Measurements from ENCODE around the gene MVD.

MVD gene, protein sequence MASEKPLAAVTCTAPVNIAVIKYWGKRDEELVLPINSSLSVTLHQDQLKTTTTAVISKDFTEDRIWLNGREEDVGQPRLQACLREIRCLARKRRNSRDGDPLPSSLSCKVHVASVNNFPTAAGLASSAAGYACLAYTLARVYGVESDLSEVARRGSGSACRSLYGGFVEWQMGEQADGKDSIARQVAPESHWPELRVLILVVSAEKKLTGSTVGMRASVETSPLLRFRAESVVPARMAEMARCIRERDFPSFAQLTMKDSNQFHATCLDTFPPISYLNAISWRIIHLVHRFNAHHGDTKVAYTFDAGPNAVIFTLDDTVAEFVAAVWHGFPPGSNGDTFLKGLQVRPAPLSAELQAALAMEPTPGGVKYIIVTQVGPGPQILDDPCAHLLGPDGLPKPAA

DNA sequence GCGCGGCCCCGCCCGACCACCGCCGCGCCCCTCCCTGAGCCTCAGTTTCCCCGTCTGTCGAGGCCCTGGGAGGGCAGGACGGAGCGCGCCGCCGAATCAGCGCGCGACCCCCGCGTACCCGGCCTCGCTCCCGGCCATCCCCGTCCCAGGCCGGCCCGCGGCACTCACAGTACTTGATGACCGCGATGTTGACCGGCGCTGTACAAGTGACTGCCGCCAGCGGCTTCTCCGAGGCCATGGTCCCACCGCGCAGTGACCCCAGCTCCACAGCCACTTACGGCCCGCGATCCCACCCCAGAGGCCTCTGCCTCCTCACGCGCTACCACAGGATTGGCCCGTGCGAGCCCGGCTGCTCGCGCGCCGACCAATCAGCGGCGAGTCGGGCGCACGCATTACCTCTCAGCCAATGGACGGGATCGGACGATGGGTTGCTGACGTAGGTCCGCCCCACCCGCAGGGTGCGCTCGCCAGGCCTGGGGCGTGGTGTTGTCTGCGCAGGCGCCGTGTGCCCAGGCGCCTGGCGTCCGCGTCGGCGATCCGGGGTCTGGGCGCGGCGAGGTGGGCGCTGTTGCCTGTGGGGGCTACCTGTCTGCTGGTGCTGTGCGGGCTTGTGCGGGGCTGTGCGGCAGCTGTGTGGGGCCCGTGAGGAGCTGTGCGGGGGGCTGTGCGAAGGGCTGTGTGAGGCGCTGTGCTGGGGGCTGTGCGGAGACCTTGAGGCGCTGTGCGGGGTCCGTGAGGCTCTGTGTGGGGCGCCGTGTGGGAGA lies at the start of gene MVD:
TSS of gene MVD (minus strand) at position 249 of the 764 bp plus-strand sequence. CDS start at position 238, 11 bp downstream.
- Histone ChIP-seq H3K9ac (ENCODE audit: low read length) (peak within 1 kb of the TSS; percentile 83), H3K9me3 (ENCODE audit: control insufficient read depth, insufficient read depth, low read depth, low read length) (no peaks in the 10 kb centered on the region), H3K27ac (ENCODE audit: low read depth, low read length) (peak within 1 kb of the TSS; percentile 63; the same call in 1 of the 2 replicates), H3K36me3 (ENCODE audit: control insufficient read depth, insufficient read depth, low read length) (peaks cover 11% of the 10 kb centered on the region), H3K4me1 (ENCODE audit: control insufficient read depth, insufficient read depth, low read length) (no peaks in the 10 kb centered on the region; the same call in 1 of the 2 replicates), H3K27me3 (ENCODE audit: control insufficient read depth, insufficient read depth, low read length) (no peaks in the 10 kb centered on the region), H3K4me3 (ENCODE audit: low read depth, low read length) (peak within 1 kb of the TSS; percentile 90)

DNA sequence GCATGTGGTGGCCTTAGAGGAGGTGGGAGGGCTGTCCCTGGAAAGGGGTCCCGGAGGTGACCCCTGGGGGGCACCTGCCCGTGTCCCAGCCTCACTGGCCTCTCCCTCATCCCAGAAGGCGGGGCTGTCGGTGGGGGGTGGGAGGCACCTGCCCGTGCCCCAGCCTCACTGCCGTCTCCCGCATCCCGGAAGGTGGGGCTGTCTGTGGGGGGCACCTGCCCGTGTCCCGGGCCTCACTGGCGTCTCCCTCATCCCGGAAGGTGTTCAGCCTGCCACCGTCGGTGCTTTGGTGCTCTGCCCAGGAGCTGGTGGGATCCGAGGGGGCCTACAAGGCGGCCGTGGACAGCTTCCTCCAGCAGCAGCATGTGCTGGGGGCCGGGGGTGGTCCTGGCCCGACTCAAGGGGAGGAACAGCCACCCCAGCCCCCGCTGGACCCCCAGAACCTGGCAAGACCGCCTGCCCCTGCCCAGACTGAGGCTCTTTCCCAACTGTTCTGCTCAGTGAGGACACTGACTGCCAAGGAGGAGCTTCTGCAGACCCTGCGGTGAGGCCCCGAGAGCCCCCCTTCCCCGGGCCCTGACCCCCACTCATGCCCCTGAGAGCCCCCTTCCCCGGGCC lies 49.6 kb upstream of the MVD start:
- Histone ChIP-seq H3K36me3 (ENCODE audit: control insufficient read depth, insufficient read depth, low read length) (peaks cover 48% of the 10 kb centered on the region), H3K9ac (ENCODE audit: low read length) (no peak overlapping the region), H3K4me3 (ENCODE audit: low read depth, low read length) (no peak overlapping the region), H3K4me1 (ENCODE audit: control insufficient read depth, insufficient read depth, low read length) (peaks cover under 1% of the 10 kb centered on the region), H3K9me3 (ENCODE audit: control insufficient read depth, insufficient read depth, low read depth, low read length) (no peaks in the 10 kb centered on the region), H3K27ac (ENCODE audit: low read depth, low read length) (no peak overlapping the region), H3K27me3 (ENCODE audit: control insufficient read depth, insufficient read depth, low read length) (no peaks in the 10 kb centered on the region)

DNA sequence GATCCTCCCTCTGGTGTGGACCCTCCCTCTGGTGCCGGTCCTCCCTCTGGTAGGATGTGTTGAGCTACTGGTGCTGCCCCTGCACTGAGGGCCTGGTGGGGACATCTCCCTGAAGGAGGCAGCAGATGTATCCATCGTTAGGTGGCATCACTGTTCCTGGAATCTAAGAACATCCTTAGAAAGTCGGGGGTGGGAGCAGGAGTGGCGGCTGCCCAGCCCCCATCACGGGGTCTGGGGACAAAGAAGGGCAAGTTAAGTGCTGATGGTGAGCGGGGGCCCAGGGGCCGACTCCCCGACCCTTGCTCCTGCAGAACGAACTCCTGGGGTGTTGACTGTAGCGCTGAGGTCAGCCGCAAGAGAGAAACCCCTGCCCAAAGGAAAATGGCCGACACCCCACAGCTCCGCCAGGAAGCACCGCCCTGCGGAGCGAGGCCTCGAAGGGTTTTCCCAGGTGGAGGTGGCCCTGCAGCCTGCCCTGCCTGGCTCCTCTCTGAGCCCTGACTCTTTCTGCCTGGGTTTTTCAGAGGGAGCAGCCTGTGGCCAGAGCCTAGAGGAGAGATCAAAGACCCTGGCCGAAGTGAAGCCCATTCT lies 49.0 kb upstream of the MVD start:
- peaks cover 6% of the 10 kb centered on the region for H3K4me1 ChIP-seq (ENCODE audit: control insufficient read depth, insufficient read depth, low read length)
- no peak overlapping the region for H3K27ac ChIP-seq (ENCODE audit: low read depth, low read length)
- no peak overlapping the region for H3K4me3 ChIP-seq (ENCODE audit: low read depth, low read length)
- H3K36me3 ChIP-seq (ENCODE audit: control insufficient read depth, insufficient read depth, low read length) = peaks cover 42% of the 10 kb centered on the region
- H3K9ac ChIP-seq (ENCODE audit: low read length) = no peak overlapping the region
- no peaks in the 10 kb centered on the region for H3K27me3 ChIP-seq (ENCODE audit: control insufficient read depth, insufficient read depth, low read length)
- H3K9me3 ChIP-seq (ENCODE audit: control insufficient read depth, insufficient read depth, low read depth, low read length) = no peaks in the 10 kb centered on the region

DNA sequence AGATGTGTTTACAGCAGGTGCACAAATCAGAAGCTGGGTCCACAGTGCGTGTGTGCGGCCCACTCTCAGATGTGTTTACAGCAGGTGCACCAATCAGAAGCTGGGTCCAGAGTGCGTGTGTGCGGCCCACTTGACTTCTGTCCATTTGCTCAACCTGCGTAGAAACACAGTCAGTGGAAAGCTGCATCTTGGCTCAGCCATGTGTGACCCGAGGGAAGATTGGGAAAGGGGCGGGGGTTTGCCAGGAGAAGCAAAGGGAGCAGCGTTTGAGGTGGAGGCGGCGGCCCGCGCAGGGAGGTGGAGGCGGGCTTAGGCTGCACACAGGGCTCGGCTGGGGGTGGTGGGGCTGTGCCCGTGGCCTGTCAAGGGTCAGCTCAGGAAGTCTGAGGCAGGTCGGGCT lies 47.7 kb upstream of the MVD start:
- H3K9me3 ChIP-seq (ENCODE audit: control insufficient read depth, insufficient read depth, low read depth, low read length) = no peaks in the 10 kb centered on the region
- H3K27me3 ChIP-seq (ENCODE audit: control insufficient read depth, insufficient read depth, low read length) = no peaks in the 10 kb centered on the region
- H3K27ac ChIP-seq (ENCODE audit: low read depth, low read length) = no peak overlapping the region
- peak overlapping the region; percentile 16 for H3K9ac ChIP-seq (ENCODE audit: low read length)
- peaks cover 6% of the 10 kb centered on the region for H3K4me1 ChIP-seq (ENCODE audit: control insufficient read depth, insufficient read depth, low read length)
- peaks cover 29% of the 10 kb centered on the region for H3K36me3 ChIP-seq (ENCODE audit: control insufficient read depth, insufficient read depth, low read length)
- no peak overlapping the region for H3K4me3 ChIP-seq (ENCODE audit: low read depth, low read length)

DNA sequence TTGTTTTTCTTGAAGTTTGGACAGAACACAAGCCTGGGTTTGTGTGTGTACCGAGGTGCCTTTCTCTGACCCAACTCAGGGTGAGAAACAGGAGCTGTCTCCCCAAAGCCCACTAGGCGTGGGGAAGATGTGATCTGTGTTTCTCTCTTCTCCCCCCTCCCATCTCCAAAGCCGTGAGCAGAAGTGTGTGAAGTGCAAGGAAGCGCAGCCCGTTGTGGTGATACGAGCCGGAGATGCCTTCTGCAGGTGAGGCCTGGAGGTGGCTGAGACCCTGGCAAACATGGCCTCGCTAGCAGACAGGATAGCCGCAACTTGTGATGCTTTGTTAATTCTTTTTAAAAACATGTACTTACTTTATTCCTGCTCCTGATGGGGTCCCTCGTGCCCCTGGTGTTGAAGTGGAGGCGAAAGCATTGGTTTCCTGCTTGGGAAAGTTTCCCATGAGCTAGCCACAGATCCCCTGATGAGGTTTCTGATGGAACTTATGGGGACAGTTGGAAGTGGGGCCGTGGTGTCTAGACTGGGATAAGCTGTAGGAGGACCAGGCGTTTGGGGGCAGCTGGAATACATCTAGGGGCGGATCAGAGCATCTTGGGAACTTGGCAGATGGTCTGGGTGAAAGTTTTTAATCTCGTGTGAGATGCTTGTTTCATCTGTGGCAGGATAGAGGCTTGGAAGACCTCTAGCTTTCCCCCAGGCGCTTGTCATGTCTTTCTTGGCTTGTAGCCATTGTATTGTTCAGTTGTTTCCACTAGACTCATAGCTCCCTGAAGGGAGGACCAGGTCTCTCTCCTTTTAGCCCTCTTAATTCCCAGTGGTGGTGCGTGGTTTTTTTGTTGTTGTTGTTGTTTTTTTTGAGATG lies 44.3 kb upstream of the MVD start:
- 0 out of 2 replicates have a peak overlapping the region, but pooled peaks have one; percentile 42 for H3K27ac ChIP-seq (ENCODE audit: low read depth, low read length)
- peak overlapping the region; percentile 88 for H3K9ac ChIP-seq (ENCODE audit: low read length)
- peaks cover 10% of the 10 kb centered on the region; the same call in 1 of the 2 replicates for H3K36me3 ChIP-seq (ENCODE audit: control insufficient read depth, insufficient read depth, low read length)
- H3K4me1 ChIP-seq (ENCODE audit: control insufficient read depth, insufficient read depth, low read length) = peaks cover 9% of the 10 kb centered on the region
- no peaks in the 10 kb centered on the region for H3K9me3 ChIP-seq (ENCODE audit: control insufficient read depth, insufficient read depth, low read depth, low read length)
- peak overlapping the region; percentile 97 for H3K4me3 ChIP-seq (ENCODE audit: low read depth, low read length)
- no peaks in the 10 kb centered on the region for H3K27me3 ChIP-seq (ENCODE audit: control insufficient read depth, insufficient read depth, low read length)

DNA sequence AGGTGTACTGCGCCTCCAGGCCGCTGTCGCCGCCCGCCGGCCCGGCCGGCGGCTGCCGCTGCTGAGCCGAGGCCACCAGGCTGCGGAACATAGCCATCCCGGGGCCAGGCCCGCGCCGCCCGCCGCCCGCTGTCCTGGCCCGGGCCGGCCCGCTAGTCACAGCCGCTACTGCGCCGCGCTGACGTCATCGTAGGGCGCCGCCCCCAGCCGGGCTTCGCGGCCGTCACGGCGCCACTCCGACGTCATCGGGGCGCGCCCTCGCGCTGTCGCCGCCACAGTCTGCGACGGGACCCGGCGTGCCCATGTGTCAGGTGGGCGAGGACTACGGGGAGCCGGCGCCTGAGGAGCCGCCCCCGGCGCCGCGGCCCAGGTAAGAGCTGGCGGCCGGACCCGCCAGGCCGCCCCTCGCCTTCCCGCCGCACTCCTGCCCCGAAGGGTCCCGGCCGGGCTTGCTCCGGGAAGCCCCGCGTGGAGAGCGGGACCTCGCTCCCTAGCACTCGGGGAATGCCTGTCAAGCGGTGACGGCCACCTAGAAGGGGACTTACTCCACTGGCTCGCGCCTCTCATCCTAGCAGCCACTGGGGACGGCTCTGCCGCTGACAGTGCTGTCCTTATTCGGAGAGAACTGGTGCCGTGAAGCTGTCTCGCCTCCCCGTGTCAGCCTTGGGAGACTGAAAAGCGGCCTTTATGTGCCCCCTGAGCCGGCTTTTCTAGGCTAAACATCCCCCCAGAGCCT lies 43.5 kb upstream of the MVD start, which contains the start of the genes CTU2 and RNF166:
TSS of gene CTU2 (plus strand) at position 275 of the 736 bp plus-strand sequence. CDS start at position 303, 28 bp downstream.
TSS of gene RNF166 (minus strand) at position 180 of the 736 bp plus-strand sequence. CDS start at position 97, 83 bp downstream.
- peak within 1 kb of the TSS; percentile 42; the same call in 1 of the 2 replicates for H3K27ac ChIP-seq (ENCODE audit: low read depth, low read length)
- peak within 1 kb of the TSS; percentile 97 for H3K4me3 ChIP-seq (ENCODE audit: low read depth, low read length)
- peaks cover 9% of the 10 kb centered on the region for H3K4me1 ChIP-seq (ENCODE audit: control insufficient read depth, insufficient read depth, low read length)
- no peaks in the 10 kb centered on the region for H3K9me3 ChIP-seq (ENCODE audit: control insufficient read depth, insufficient read depth, low read depth, low read length)
- no peaks in the 10 kb centered on the region for H3K27me3 ChIP-seq (ENCODE audit: control insufficient read depth, insufficient read depth, low read length)
- H3K9ac ChIP-seq (ENCODE audit: low read length) = peak within 1 kb of the TSS; percentile 88
- peaks cover 10% of the 10 kb centered on the region; the same call in 1 of the 2 replicates for H3K36me3 ChIP-seq (ENCODE audit: control insufficient read depth, insufficient read depth, low read length)

DNA sequence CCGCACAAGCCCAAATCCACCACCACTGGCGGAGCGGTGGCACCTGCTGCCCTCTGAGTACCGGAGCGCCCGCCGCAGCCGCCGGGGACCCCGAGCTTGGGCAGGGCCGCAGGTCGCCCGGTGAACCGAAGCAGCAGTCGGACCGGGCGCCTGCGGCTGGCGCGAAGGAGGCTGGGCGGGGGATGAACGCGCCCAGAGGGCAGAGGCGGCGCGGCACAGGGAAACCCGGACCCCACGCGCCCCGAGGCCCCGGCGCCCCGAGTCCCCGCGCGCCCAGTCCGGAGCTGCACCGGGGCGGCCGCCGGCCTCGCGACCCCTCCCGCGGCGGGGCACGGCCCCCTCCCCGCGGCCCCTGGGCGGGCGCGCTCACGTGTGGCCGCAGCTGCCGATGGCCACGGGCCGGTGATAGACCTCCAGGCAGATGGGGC lies 42.9 kb upstream of the MVD start:
- no peak overlapping the region for H3K27ac ChIP-seq (ENCODE audit: low read depth, low read length)
- H3K4me1 ChIP-seq (ENCODE audit: control insufficient read depth, insufficient read depth, low read length) = peaks cover 9% of the 10 kb centered on the region
- H3K9ac ChIP-seq (ENCODE audit: low read length) = peak overlapping the region; percentile 66
- no peaks in the 10 kb centered on the region for H3K9me3 ChIP-seq (ENCODE audit: control insufficient read depth, insufficient read depth, low read depth, low read length)
- H3K36me3 ChIP-seq (ENCODE audit: control insufficient read depth, insufficient read depth, low read length) = peaks cover 11% of the 10 kb centered on the region
- no peaks in the 10 kb centered on the region for H3K27me3 ChIP-seq (ENCODE audit: control insufficient read depth, insufficient read depth, low read length)
- peak overlapping the region; percentile 97 for H3K4me3 ChIP-seq (ENCODE audit: low read depth, low read length)

DNA sequence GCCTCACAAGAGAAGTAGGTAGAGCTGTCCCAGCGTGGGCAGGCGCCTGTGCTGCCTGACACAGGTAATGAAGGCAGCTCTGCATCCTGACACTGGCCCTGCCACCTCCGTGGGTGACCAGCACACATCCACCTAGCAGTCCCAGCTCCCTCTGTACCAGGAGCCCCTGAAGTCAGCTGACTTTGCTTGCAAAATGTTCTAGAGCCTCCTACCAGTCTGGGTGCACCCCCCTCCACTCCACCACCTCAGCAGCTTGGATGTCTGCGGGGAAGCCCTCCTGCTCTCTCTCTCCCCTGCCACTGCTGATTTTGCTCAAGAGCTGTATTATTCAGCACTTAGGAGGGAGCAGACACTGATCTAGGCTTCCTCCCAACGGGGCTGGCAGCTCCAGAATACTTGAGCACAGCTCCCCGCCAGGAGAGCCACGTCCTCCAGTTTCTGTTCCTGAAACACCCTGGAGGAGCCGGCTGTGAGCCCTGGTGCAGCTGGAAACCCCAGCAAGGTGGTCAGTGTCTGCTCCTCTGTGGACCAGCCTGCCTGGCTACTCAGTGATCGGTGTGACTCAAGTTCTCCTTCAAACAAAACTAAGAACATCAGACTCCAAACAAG lies 42.3 kb upstream of the MVD start:
- Histone ChIP-seq H3K4me1 (ENCODE audit: control insufficient read depth, insufficient read depth, low read length) (peaks cover 9% of the 10 kb centered on the region), H3K9me3 (ENCODE audit: control insufficient read depth, insufficient read depth, low read depth, low read length) (no peaks in the 10 kb centered on the region), H3K27ac (ENCODE audit: low read depth, low read length) (no peak overlapping the region), H3K27me3 (ENCODE audit: control insufficient read depth, insufficient read depth, low read length) (no peaks in the 10 kb centered on the region), H3K9ac (ENCODE audit: low read length) (peak overlapping the region; percentile 62), H3K36me3 (ENCODE audit: control insufficient read depth, insufficient read depth, low read length) (peaks cover 17% of the 10 kb centered on the region), H3K4me3 (ENCODE audit: low read depth, low read length) (peak overlapping the region; percentile 97)

Data from HUES6 (cell line).